Measurements from ENCODE around the gene SLC22A1. TPM values are rescaled to one million over a fixed set of nuclear protein-coding genes. Genes with fewer than 3 reads are reported as not detected.

SLC22A1 gene
- total and polyA plus RNA-seq, 2 experiments from 2014 or later = 0.10 to 0.65 TPM

DNA sequence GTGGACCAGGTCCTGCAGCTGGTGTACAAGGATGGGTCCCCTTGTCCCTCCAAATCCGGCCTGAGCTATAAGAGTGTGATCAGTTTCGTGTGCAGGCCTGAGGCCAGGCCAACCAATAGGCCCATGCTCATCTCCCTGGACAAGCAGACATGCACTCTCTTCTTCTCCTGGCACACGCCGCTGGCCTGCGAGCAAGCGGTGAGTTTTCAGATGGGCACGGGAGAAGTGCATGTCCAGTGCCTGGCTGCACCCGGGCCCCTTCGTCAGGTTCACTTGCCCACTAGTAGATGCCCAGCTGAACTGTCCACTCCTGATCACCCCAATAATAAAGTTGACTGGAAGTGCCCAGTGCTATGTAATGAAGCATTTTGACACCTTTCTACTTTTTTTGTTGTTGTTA is 48.3 kb upstream of the SLC22A1 start:
- Mint-ChIP-seq H3K9me3 (no peaks in the 10 kb centered on the region), H3K36me3 (ENCODE audit: low read depth) (peaks cover 86% of the 10 kb centered on the region), H3K27me3 (ENCODE audit: insufficient read depth, low read depth, poor library complexity) (peaks cover 7% of the 10 kb centered on the region), H3K4me1 (no peaks in the 10 kb centered on the region), H3K27ac (no peak overlapping the region), H3K4me3 (no peak overlapping the region)
- DNase-seq (ENCODE audit: low spot score) = no peak
- TF ChIP-seq EZH2 (IDR thresholded peaks at IDR 0.05; ENCODE audit: low read depth, unreplicated experiment) = no peak
- no peaks in the 10 kb centered on the region for H3F3A ChIP-seq (replicated peaks; ENCODE audit: low read depth)
- H3K79me2 ChIP-seq (replicated peaks; ENCODE audit: insufficient read depth) = no peaks in the 10 kb centered on the region
- H3K36me3 ChIP-seq (ENCODE audit: insufficient read depth) = peaks cover 15% of the 10 kb centered on the region
- H2AFZ ChIP-seq = no peak overlapping the region
- ATAC-seq = no peak
- H3K27me3 ChIP-seq (ENCODE audit: insufficient read depth) = no peaks in the 10 kb centered on the region
- no peak overlapping the region for H3K4me2 ChIP-seq
- no peak overlapping the region for H3K27ac ChIP-seq (ENCODE audit: low read depth)
- no peaks in the 10 kb centered on the region for H3K4me1 ChIP-seq (ENCODE audit: insufficient read depth)
- no peaks in the 10 kb centered on the region for H3K9me2 ChIP-seq (ENCODE audit: insufficient read depth)
- no peaks in the 10 kb centered on the region; the same call in 1 of the 2 replicates for H4K20me1 ChIP-seq (replicated peaks; ENCODE audit: insufficient read depth)
- no peak overlapping the region for H3K4me3 ChIP-seq

DNA sequence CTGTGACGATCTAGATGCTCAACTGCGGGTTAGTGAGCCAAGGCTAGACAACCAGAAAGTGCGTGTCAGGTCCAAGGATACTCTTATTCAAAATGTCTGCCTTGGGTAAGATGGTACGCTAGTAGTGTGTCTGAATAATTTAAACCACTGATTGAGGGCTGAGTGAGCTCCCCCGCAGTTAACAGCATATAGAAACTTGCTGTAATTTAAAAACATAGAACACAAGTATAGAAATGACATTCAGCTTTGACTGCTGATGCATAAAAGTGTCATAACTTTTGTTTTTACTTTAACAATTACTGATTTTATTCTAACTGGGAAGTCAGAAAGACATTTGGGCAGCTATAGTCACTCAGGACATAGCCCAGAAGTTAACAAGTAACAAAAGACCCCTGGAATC is 45.6 kb upstream of the SLC22A1 start:
- no peak overlapping the region for H3K4me3 Mint-ChIP-seq
- no peaks in the 10 kb centered on the region for H3K27me3 ChIP-seq (ENCODE audit: insufficient read depth)
- no peaks in the 10 kb centered on the region; the same call in 1 of the 2 replicates for H4K20me1 ChIP-seq (replicated peaks; ENCODE audit: insufficient read depth)
- H3K27ac ChIP-seq (ENCODE audit: low read depth) = no peak overlapping the region
- peaks cover 90% of the 10 kb centered on the region for H3K36me3 Mint-ChIP-seq (ENCODE audit: low read depth)
- peaks cover 13% of the 10 kb centered on the region for H3K27me3 Mint-ChIP-seq (ENCODE audit: insufficient read depth, low read depth, poor library complexity)
- peaks cover 25% of the 10 kb centered on the region for H3K36me3 ChIP-seq (ENCODE audit: insufficient read depth)
- no peaks in the 10 kb centered on the region for H3K4me1 Mint-ChIP-seq
- no peaks in the 10 kb centered on the region for H3K4me1 ChIP-seq (ENCODE audit: insufficient read depth)
- H3F3A ChIP-seq (replicated peaks; ENCODE audit: low read depth) = no peaks in the 10 kb centered on the region
- TF ChIP-seq ZNF114 (CRISPR knock-in tag; IDR thresholded peaks at IDR 0.05) = no peak
- TF ChIP-seq ZNF331 (CRISPR knock-in tag; IDR thresholded peaks at IDR 0.05; ENCODE audit: low read depth) = no peak
- TF ChIP-seq JUNB (IDR thresholded peaks at IDR 0.05; ENCODE audit: unreplicated experiment) = no peak
- no peak for TF ChIP-seq POLR2AphosphoS5 (IDR thresholded peaks at IDR 0.05; ENCODE audit: low read depth)
- TF ChIP-seq CREB1 (CRISPR knock-in tag; IDR thresholded peaks at IDR 0.05; ENCODE audit: low read depth) = no peak
- TF ChIP-seq STAT1 (IDR thresholded peaks at IDR 0.05; ENCODE audit: unreplicated experiment) = no peak
- H3K79me2 ChIP-seq (replicated peaks; ENCODE audit: insufficient read depth) = no peaks in the 10 kb centered on the region
- ATAC-seq = no peak
- H3K9me2 ChIP-seq (ENCODE audit: insufficient read depth) = no peaks in the 10 kb centered on the region
- H3K27ac Mint-ChIP-seq = no peak overlapping the region
- no peak for DNase-seq (ENCODE audit: low spot score)
- no peak overlapping the region for H2AFZ ChIP-seq
- no peak overlapping the region for H3K4me3 ChIP-seq
- no peak overlapping the region for H3K4me2 ChIP-seq
- peaks cover 8% of the 10 kb centered on the region for H3K9me3 Mint-ChIP-seq

DNA sequence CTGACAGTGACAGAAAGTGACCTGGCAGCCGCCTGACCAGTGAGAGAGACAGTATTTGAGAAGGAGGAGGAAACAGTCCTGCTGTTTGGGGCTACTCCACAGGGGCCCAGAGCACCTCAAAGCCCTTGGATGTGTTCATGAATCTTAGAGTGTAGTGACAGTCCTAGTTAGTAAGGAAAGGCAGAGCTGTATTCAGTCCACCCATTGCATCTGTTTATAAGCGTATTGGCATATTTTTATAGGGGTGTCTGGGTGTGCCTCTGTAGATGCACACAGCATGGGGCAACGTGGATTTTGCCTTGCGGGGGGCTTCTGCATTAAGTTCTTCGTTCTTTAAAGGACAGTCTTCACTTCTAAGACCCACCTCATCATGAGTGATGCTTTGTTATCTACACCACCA is 44.6 kb upstream of the SLC22A1 start:
- Histone ChIP-seq H2AFZ (no peak overlapping the region), H3K4me3 (no peak overlapping the region), H4K20me1 (replicated peaks; ENCODE audit: insufficient read depth) (no peaks in the 10 kb centered on the region; the same call in none of the 2 replicates), H3K79me2 (replicated peaks; ENCODE audit: insufficient read depth) (no peaks in the 10 kb centered on the region), H3F3A (replicated peaks; ENCODE audit: low read depth) (no peaks in the 10 kb centered on the region), H3K9me2 (ENCODE audit: insufficient read depth) (no peaks in the 10 kb centered on the region), H3K4me1 (ENCODE audit: insufficient read depth) (no peaks in the 10 kb centered on the region), H3K27ac (ENCODE audit: low read depth) (no peak overlapping the region), H3K4me2 (no peak overlapping the region), H3K27me3 (ENCODE audit: insufficient read depth) (no peaks in the 10 kb centered on the region), H3K36me3 (ENCODE audit: insufficient read depth) (peaks cover 32% of the 10 kb centered on the region)
- H3K9me3 Mint-ChIP-seq = peaks cover 11% of the 10 kb centered on the region
- DNase-seq (ENCODE audit: low spot score) (no peak), ATAC-seq (no peak)
- no peak overlapping the region for H3K27ac Mint-ChIP-seq
- peaks cover 91% of the 10 kb centered on the region for H3K36me3 Mint-ChIP-seq (ENCODE audit: low read depth)
- H3K4me3 Mint-ChIP-seq = no peak overlapping the region
- H3K27me3 Mint-ChIP-seq (ENCODE audit: insufficient read depth, low read depth, poor library complexity) = peaks cover 16% of the 10 kb centered on the region
- H3K4me1 Mint-ChIP-seq = peaks cover 3% of the 10 kb centered on the region; the same call in 2 of the 3 replicates
- TF ChIP-seq ZNF331 (CRISPR knock-in tag; IDR thresholded peaks at IDR 0.05; ENCODE audit: low read depth) = no peak
- TF ChIP-seq, protein P1, sequence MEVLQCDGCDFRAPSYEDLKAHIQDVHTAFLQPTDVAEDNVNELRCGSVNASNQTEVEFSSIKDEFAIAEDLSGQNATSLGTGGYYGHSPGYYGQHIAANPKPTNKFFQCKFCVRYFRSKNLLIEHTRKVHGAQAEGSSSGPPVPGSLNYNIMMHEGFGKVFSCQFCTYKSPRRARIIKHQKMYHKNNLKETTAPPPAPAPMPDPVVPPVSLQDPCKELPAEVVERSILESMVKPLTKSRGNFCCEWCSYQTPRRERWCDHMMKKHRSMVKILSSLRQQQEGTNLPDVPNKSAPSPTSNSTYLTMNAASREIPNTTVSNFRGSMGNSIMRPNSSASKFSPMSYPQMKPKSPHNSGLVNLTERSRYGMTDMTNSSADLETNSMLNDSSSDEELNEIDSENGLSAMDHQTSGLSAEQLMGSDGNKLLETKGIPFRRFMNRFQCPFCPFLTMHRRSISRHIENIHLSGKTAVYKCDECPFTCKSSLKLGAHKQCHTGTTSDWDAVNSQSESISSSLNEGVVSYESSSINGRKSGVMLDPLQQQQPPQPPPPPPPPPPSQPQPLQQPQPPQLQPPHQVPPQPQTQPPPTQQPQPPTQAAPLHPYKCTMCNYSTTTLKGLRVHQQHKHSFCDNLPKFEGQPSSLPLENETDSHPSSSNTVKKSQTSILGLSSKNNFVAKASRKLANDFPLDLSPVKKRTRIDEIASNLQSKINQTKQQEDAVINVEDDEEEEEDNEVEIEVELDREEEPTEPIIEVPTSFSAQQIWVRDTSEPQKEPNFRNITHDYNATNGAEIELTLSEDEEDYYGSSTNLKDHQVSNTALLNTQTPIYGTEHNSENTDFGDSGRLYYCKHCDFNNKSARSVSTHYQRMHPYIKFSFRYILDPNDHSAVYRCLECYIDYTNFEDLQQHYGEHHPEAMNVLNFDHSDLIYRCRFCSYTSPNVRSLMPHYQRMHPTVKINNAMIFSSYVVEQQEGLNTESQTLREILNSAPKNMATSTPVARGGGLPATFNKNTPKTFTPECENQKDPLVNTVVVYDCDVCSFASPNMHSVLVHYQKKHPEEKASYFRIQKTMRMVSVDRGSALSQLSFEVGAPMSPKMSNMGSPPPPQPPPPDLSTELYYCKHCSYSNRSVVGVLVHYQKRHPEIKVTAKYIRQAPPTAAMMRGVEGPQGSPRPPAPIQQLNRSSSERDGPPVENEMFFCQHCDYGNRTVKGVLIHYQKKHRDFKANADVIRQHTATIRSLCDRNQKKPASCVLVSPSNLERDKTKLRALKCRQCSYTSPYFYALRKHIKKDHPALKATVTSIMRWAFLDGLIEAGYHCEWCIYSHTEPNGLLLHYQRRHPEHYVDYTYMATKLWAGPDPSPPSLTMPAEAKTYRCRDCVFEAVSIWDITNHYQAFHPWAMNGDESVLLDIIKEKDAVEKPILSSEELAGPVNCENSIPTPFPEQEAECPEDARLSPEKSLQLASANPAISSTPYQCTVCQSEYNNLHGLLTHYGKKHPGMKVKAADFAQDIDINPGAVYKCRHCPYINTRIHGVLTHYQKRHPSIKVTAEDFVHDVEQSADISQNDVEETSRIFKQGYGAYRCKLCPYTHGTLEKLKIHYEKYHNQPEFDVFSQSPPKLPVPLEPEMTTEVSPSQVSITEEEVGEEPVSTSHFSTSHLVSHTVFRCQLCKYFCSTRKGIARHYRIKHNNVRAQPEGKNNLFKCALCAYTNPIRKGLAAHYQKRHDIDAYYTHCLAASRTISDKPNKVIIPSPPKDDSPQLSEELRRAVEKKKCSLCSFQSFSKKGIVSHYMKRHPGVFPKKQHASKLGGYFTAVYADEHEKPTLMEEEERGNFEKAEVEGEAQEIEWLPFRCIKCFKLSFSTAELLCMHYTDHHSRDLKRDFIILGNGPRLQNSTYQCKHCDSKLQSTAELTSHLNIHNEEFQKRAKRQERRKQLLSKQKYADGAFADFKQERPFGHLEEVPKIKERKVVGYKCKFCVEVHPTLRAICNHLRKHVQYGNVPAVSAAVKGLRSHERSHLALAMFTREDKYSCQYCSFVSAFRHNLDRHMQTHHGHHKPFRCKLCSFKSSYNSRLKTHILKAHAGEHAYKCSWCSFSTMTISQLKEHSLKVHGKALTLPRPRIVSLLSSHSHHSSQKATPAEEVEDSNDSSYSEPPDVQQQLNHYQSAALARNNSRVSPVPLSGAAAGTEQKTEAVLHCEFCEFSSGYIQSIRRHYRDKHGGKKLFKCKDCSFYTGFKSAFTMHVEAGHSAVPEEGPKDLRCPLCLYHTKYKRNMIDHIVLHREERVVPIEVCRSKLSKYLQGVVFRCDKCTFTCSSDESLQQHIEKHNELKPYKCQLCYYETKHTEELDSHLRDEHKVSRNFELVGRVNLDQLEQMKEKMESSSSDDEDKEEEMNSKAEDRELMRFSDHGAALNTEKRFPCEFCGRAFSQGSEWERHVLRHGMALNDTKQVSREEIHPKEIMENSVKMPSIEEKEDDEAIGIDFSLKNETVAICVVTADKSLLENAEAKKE (CRISPR knock-in tag; IDR thresholded peaks at IDR 0.05) = no peak
- TF ChIP-seq, protein P2, sequence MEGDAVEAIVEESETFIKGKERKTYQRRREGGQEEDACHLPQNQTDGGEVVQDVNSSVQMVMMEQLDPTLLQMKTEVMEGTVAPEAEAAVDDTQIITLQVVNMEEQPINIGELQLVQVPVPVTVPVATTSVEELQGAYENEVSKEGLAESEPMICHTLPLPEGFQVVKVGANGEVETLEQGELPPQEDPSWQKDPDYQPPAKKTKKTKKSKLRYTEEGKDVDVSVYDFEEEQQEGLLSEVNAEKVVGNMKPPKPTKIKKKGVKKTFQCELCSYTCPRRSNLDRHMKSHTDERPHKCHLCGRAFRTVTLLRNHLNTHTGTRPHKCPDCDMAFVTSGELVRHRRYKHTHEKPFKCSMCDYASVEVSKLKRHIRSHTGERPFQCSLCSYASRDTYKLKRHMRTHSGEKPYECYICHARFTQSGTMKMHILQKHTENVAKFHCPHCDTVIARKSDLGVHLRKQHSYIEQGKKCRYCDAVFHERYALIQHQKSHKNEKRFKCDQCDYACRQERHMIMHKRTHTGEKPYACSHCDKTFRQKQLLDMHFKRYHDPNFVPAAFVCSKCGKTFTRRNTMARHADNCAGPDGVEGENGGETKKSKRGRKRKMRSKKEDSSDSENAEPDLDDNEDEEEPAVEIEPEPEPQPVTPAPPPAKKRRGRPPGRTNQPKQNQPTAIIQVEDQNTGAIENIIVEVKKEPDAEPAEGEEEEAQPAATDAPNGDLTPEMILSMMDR (conservative IDR thresholded peaks at IDR 0.05; ENCODE audit: low read depth in 2 of 2) = no peak

All from GM23338 (cell line).